K562 (cell line): ENCODE data around the gene LIMK1. TPM values are rescaled to one million over a fixed set of nuclear protein-coding genes. Genes with fewer than 3 reads are reported as not detected.
A peak's percentile ranks its signal among the peaks of the same experiment; 100 is the strongest.

Source experiments
- ATAC-seq: fragments of 200-7000 bp; cut with Tn5 transposase; 3 replicates; pipeline ENCODE4 v1.9.1; 2020; ENCODE audit warnings: moderate library complexity
- BruUV-seq: library from RNA; stranded (reverse); fragments of 400-500 nt; replicated peaks from 2 replicates; lab custom pipeline; 2021; lab: Mats Ljungman, UMichigan
- CTCF ChIA-PET: fragments of 300-600 bp; formaldehyde crosslinking; extraction: SDS; loops from one replicate; lab custom pipeline; 2021; ENCODE audit warnings: low intra/inter-chr PET ratio; lab: Yijun Ruan, JAX
- POLR2A ChIA-PET: fragments of 300-600, 350-650 bp; sonication (Branson Sonifier 250); formaldehyde crosslinking; extraction: SDS; loops from one replicate; lab custom pipeline; 2021; ENCODE audit warnings: antibody characterized with exemption, inconsistent platforms; lab: Yijun Ruan, JAX
- DNase-seq, 4 experiments: peaks; one replicate each; pipeline versions ENCODE4 v3.0.0 to v3.0.0-alpha.2; 2011 to 2018; ENCODE audit warnings: low spot score in 3 of 4, mixed read lengths in 3 of 4; ENCODE audit errors: extremely low read depth in 1 of 4
- FAIRE-seq: peaks from 2 replicates; lab custom pipeline; 2011; peaks lifted over from hg19 to GRCh38; lab: Jason Lieb, UNC
- H2AFZ ChIP-seq: 2 replicates; pipeline ENCODE4 v1.6.0; 2011; ENCODE audit warnings: low read depth, low read length, control low read depth, inconsistent platforms
- H3K27ac ChIP-seq: fragments of 200-600 bp; 3 replicates; pipeline ENCODE4 v1.8.0; 2011; ENCODE audit warnings: low read depth, mild to moderate bottlenecking, control low read depth, inconsistent platforms, low read length, moderate library complexity, mixed read lengths; ENCODE audit errors: extremely low read depth
- H3K27me3 ChIP-seq, 2 experiments: fragments of 300-600 bp in 1 of 2; 2 replicates in 1 of 2; 3 replicates in 1 of 2; pipeline versions ENCODE4 v1.6.0 to v1.8.0; 2011; ENCODE audit warnings: inconsistent platforms in 2 of 2, low read length in 2 of 2, mild to moderate bottlenecking in 1 of 2, mixed read lengths in 1 of 2, moderate library complexity in 1 of 2; ENCODE audit not compliant: control insufficient read depth in 2 of 2, insufficient read depth in 2 of 2
- H3K36me3 ChIP-seq: fragments of 300-600 bp; 3 replicates; pipeline ENCODE4 v1.8.0; 2011; ENCODE audit warnings: mild to moderate bottlenecking, low read length, inconsistent platforms; ENCODE audit not compliant: control insufficient read depth, insufficient read depth
- H3K4me1 ChIP-seq, 2 experiments: fragments of 200-600 bp in 1 of 2; replicated peaks in 1 of 2; 2 replicates in 1 of 2; 3 replicates in 1 of 2; pipeline versions ENCODE4 v1.5.1 to v1.8.0; 2011; ENCODE audit warnings: inconsistent platforms in 2 of 2, low read length in 2 of 2, mild to moderate bottlenecking in 1 of 2, mixed read lengths in 1 of 2, moderate library complexity in 1 of 2; ENCODE audit not compliant: control insufficient read depth in 2 of 2, insufficient read depth in 2 of 2
- H3K4me2 ChIP-seq: 2 replicates; pipeline ENCODE4 v1.6.1; 2011; ENCODE audit warnings: low read length, control low read depth, inconsistent platforms, mixed read lengths; ENCODE audit not compliant: insufficient read depth
- H3K4me3 ChIP-seq: fragments of 200-600 bp; sonication (generic), shearing (Covaris generic); 2 replicates; pipeline ENCODE4 v1.5.1; 2016; ENCODE audit warnings: control low read depth, inconsistent platforms
- H3K79me2 ChIP-seq: fragments of 200-600 bp; 3 replicates; pipeline ENCODE4 v1.8.0; 2011; ENCODE audit warnings: low read length, inconsistent platforms; ENCODE audit not compliant: control insufficient read depth, insufficient read depth
- H3K9ac ChIP-seq, 2 experiments: 2 replicates each; pipeline versions ENCODE4 v1.6.0 to v1.6.1; 2011; ENCODE audit warnings: low read depth in 2 of 2, low read length in 2 of 2, control low read depth in 1 of 2, inconsistent platforms in 1 of 2, mild to moderate bottlenecking in 1 of 2, mixed read lengths in 1 of 2; ENCODE audit not compliant: insufficient read depth in 1 of 2
- H3K9me1 ChIP-seq: one replicate; pipeline ENCODE4 v1.6.0; 2011; ENCODE audit warnings: inconsistent platforms, mild to moderate bottlenecking, low read length, moderate library complexity; ENCODE audit not compliant: control insufficient read depth, insufficient read depth
- H3K9me3 ChIP-seq: replicated peaks from 2 replicates; pipeline ENCODE4 v1.5.1; 2011; ENCODE audit warnings: low read depth, low read length, inconsistent platforms; ENCODE audit not compliant: control insufficient read depth, insufficient read depth
- H4K20me1 ChIP-seq: replicated peaks from 2 replicates; pipeline ENCODE4 v1.6.1; 2011; ENCODE audit warnings: low read length, inconsistent platforms, mixed read lengths; ENCODE audit not compliant: control insufficient read depth, insufficient read depth
- ATF3 ChIP-seq, 2 experiments: fragments of 450-650 bp in 1 of 2; sonication (generic) in 1 of 2; formaldehyde crosslinking in 1 of 2; IDR thresholded peaks in 1 of 2; conservative IDR thresholded peaks in 1 of 2; 2 replicates each; pipeline versions ENCODE4 v1.6.1 to v1.8.1; 2016 to 2023; ENCODE audit warnings: mild to moderate bottlenecking in 2 of 2, moderate library complexity in 2 of 2, inconsistent platforms in 1 of 2, missing genetic modification reagents in 1 of 2
- CHD4 ChIP-seq: fragments of 200-600 bp; sonication (generic); IDR thresholded peaks from 3 replicates; pipeline ENCODE4 v1.6.1; 2012; ENCODE audit warnings: low read depth, mild to moderate bottlenecking, mixed read lengths, low read length, inconsistent platforms; ENCODE audit not compliant: insufficient read depth, insufficient replicate concordance, poor library complexity, severe bottlenecking
- CREM ChIP-seq: IDR thresholded peaks from 2 replicates; pipeline ENCODE4 v1.6.1; 2014; ENCODE audit warnings: antibody characterized with exemption, low read depth
- GTF2B ChIP-seq: IDR thresholded peaks from 2 replicates; pipeline ENCODE4 v1.6.1; 2011; ENCODE audit not compliant: insufficient read length; ENCODE audit errors: extremely low read depth
- GTF2E2 ChIP-seq: fragments of 200-800 bp; sonication (Bioruptor generic); IDR thresholded peaks from 2 replicates; pipeline ENCODE4 v1.6.1; 2016; ENCODE audit warnings: missing genetic modification characterization, missing compliant biosample characterization
- HDAC3 ChIP-seq: fragments of 450-650 bp; IDR thresholded peaks from 2 replicates; pipeline ENCODE4 v1.6.1; 2018; ENCODE audit warnings: borderline replicate concordance, mild to moderate bottlenecking, moderate library complexity; ENCODE audit not compliant: partially characterized antibody
- IRF9 ChIP-seq: fragments of 450-650 bp; IDR thresholded peaks from 2 replicates; pipeline ENCODE4 v1.6.1; 2016; ENCODE audit warnings: missing biosample characterization, missing genetic modification characterization
- KDM1A ChIP-seq, 2 experiments: fragments of 450-650 bp; IDR thresholded peaks; 2 replicates each; pipeline ENCODE4 v1.6.1; 2016; ENCODE audit warnings: mild to moderate bottlenecking in 2 of 2
- LARP7 ChIP-seq: fragments of 450-650 bp; IDR thresholded peaks from 2 replicates; pipeline ENCODE4 v1.6.1; 2016
- PKNOX1 ChIP-seq: fragments of 450-650 bp; IDR thresholded peaks from 2 replicates; pipeline ENCODE4 v1.6.1; 2016
- RAD51 ChIP-seq: fragments of 450-650 bp; IDR thresholded peaks from 2 replicates; pipeline ENCODE4 v1.7.1; 2016; ENCODE audit warnings: low read depth, mild to moderate bottlenecking, borderline replicate concordance
- RFX1 ChIP-seq: fragments of 450-650 bp; IDR thresholded peaks from 2 replicates; pipeline ENCODE4 v1.6.1; 2016; ENCODE audit warnings: mild to moderate bottlenecking, moderate library complexity
- TARDBP ChIP-seq: fragments of 450-650 bp; IDR thresholded peaks from 2 replicates; pipeline ENCODE4 v1.6.1; 2016
- U2AF2 ChIP-seq: fragments of 200-400 bp; formaldehyde crosslinking; optimal IDR thresholded peaks from 2 replicates; pipeline ENCODE3; 2017; ENCODE audit warnings: low read depth, mild to moderate bottlenecking, low read length
- ZBTB7A ChIP-seq: IDR thresholded peaks from 2 replicates; pipeline ENCODE4 v1.6.1; 2011; ENCODE audit warnings: low read depth, mild to moderate bottlenecking, low read length, moderate library complexity, borderline replicate concordance; ENCODE audit not compliant: control insufficient read depth
- ZFX ChIP-seq: sonication (generic); formaldehyde crosslinking; IDR thresholded peaks from 2 replicates; pipeline ENCODE4 v1.8.0; 2022; ENCODE audit warnings: mild to moderate bottlenecking, missing genetic modification reagents, moderate library complexity
- ZNF57 ChIP-seq: fragments of 450-650 bp; formaldehyde crosslinking; IDR thresholded peaks from 2 replicates; pipeline ENCODE4 v1.4.0; 2020; ENCODE audit warnings: mild to moderate bottlenecking, moderate library complexity
- ZNF778 ChIP-seq: fragments of 450-650 bp; formaldehyde crosslinking; IDR thresholded peaks from 2 replicates; pipeline ENCODE4 v1.4.0; 2020; ENCODE audit warnings: mild to moderate bottlenecking, moderate library complexity
- WGBS: fragments of 100-300 bp; shearing (Covaris generic); methylation state at CpG from one replicate; pipeline ENCODE4 v1.1.6; 2016; ENCODE audit warnings: low coverage, mixed read lengths; ENCODE audit not compliant: insufficient coverage; ENCODE audit errors: missing lambda C conversion rate; 5-methylcytosine and 5-hydroxymethylcytosine counted together
- in situ Hi-C: fragments of 300-500 bp; cut with MboI; formaldehyde crosslinking; loops from 4 replicates; pipeline ENCODE4 v1.15.0; 2018; ENCODE audit warnings: inconsistent platforms, mixed read lengths
- intact Hi-C: fragments of 100-400 bp; cut with micrococcal nuclease; formaldehyde crosslinking; loops from 2 replicates; pipeline ENCODE4 v1.14.2; 2022
- polyA plus RNA-seq, 8 experiments: library from polyadenylated mRNA; depleted of rRNA in 4 of 8; stranded (reverse) in 5 of 8; unstranded in 3 of 8; fragments of >200 nt; fragmentation: Nextera tagmentation in 2 of 8; fragmentation: Illumina TruSeq in 1 of 8; extraction: Ambion mirVana in 2 of 8; extraction: Trizol in 1 of 8; gene quantifications; 2 replicates each; pipeline versions ENCODE4 v1.2.1 to v1.2.3, GENCODE V29; 2011 to 2014; ENCODE audit warnings: inconsistent platforms in 1 of 8, missing spikeins in 1 of 8
- total RNA-seq, 7 experiments: library from RNA; depleted of rRNA in 6 of 7; stranded (reverse); fragments of >200 nt in 6 of 7; fragmentation: Illumina TruSeq in 2 of 7; extraction: Trizol in 2 of 7; gene quantifications; 2 replicates each; pipeline versions ENCODE4 v1.2.1 to v1.2.3, GENCODE V29; 2011 to 2021; ENCODE audit warnings: low replicate concordance in 1 of 7

The LIMK1 gene
- total and polyA plus RNA-seq, 9 of the 15 experiments (the other 6 are each of a cell fraction or from before 2014, with no cell fraction given) = 0.14 to 30.0 (median 15.9) TPM

- Histone ChIP-seq H3K4me1 (peaks cover 0 to 19% of the 10 kb centered on the region in 2 experiments; a peak in 2 of 5 replicates), H3K4me3 (no peak overlapping the region)
- peak; percentile 58 for FAIRE-seq
- TF ChIP-seq KDM1A (IDR thresholded peaks at IDR 0.05) = peak; percentile 93 to 97
- peak; percentile 52; the same call in 1 of the 2 replicates for TF ChIP-seq ZBTB7A
- TF ChIP-seq GTF2E2 = no peak
- TF ChIP-seq CHD4 = peak; percentile 82
- TF ChIP-seq U2AF2 = no peak
- TF ChIP-seq RAD51 = no peak
- peak; percentile 95 for TF ChIP-seq ATF3 (IDR thresholded peaks at IDR 0.05)
- TF ChIP-seq ATF3 (CRISPR knock-in tag; conservative IDR thresholded peaks at IDR 0.05) = no peak
- peak; percentile 38; the same call in 1 of the 2 replicates for TF ChIP-seq ZFX (CRISPR knock-in tag)
- TF ChIP-seq PKNOX1 = no peak; the same call in 1 of the 2 replicates
- no peak for TF ChIP-seq IRF9
- TF ChIP-seq ZNF57 (CRISPR knock-in tag) = no peak
- TF ChIP-seq ZNF778 = no peak
- 0 out of 2 replicates have a peak, but pooled peaks have one; percentile 54 for TF ChIP-seq LARP7
- peak; percentile 90 for TF ChIP-seq CREM
- 0 out of 2 replicates have a peak, but pooled peaks have one; percentile 45 for TF ChIP-seq TARDBP
- peak; percentile 79 for TF ChIP-seq RFX1
- TF ChIP-seq HDAC3 = no peak
- no peak for TF ChIP-seq GTF2B
Measured at GRCh38 chr7:74061840-74062539, 21.6 kb upstream of the LIMK1 start.

More at GRCh38 chr7:74061840-74062539, 21.6 kb upstream of the LIMK1 start:
- CTCF ChIA-PET = interaction anchor here (0.9 kb wide), 1 partner anchor 11 kb away, joined by 3 read pairs; no protein-coding TSS in a partner anchor
- peak overlapping the region in 1 of 2 experiments; percentile 7; a peak in 1 of 4 replicates for H3K9ac ChIP-seq
- H3K27ac ChIP-seq = no peak overlapping the region
- H3K79me2 ChIP-seq = no peaks in the 10 kb centered on the region
- no peaks in the 10 kb centered on the region for H3K36me3 ChIP-seq
- intact Hi-C loops (no loop called here), in situ Hi-C loops (loop anchor here (5.0 kb wide), 1 partner anchor 340 kb away; no protein-coding TSS in a partner anchor)
- H3K4me2 ChIP-seq = no peak overlapping the region; the same call in 1 of the 2 replicates
- H4K20me1 ChIP-seq = 0 out of 2 replicates have a peak, but pooled peaks cover 4% of the 10 kb centered on the region
- H3K27me3 ChIP-seq = peaks cover 28 to 50% of the 10 kb centered on the region in 2 experiments
- peak; percentile 86 for ATAC-seq
- H2AFZ ChIP-seq = no peak overlapping the region
- BruUV-seq = no TSS peak
- peak; percentile 64 to 73 (median 71) for DNase-seq
- 19% methylated on average over 20 of the region's 20 CpGs for WGBS
- POLR2A ChIA-PET = interaction anchor here (0.9 kb wide), 1 partner anchor 137 kb away, joined by 3 read pairs; no protein-coding TSS in a partner anchor
- H3K9me1 ChIP-seq = no peaks in the 10 kb centered on the region
- H3K9me3 ChIP-seq = no peaks in the 10 kb centered on the region
